ENCODE results near the gene ADGRB3.

- TF ChIP-seq CTCF (IDR thresholded peaks at IDR 0.05) (no peak), EZH2phosphoT487 (IDR thresholded peaks at IDR 0.05) (no peak), EZH2 (IDR thresholded peaks at IDR 0.05) (no peak)
These were observed 358.8 kb downstream of the ADGRB3 start for GRCh38 chr6:68993911-68994310.

All from neural progenitor cell (in vitro differentiated cells).